Neural crest cell (in vitro differentiated cells): ENCODE data around the gene IP6K3. TPM values are rescaled to one million over a fixed set of nuclear protein-coding genes. Genes with fewer than 3 reads are reported as not detected.

Experiments
- DNase-seq: peaks from one replicate; pipeline ENCODE4 v3.0.0; 2021; ENCODE audit warnings: low read depth, mixed read lengths, low spot score
- H3K27ac Mint-ChIP-seq: one replicate; pipeline ENCODE4 v1.8.0; 2021; ENCODE audit warnings: mild to moderate bottlenecking, mixed read lengths; ENCODE audit not compliant: unreplicated experiment
- H3K27me3 Mint-ChIP-seq: 2 replicates; pipeline ENCODE4 v1.8.0; 2021; ENCODE audit warnings: low read depth, mild to moderate bottlenecking, mixed read lengths
- H3K36me3 Mint-ChIP-seq: 2 replicates; pipeline ENCODE4 v1.8.0; 2021; ENCODE audit warnings: low read depth, mild to moderate bottlenecking, mixed read lengths
- H3K4me1 Mint-ChIP-seq: 2 replicates; pipeline ENCODE4 v1.8.0; 2021; ENCODE audit warnings: mixed read lengths
- H3K4me3 Mint-ChIP-seq: one replicate; pipeline ENCODE4 v1.8.0; 2021; ENCODE audit warnings: mild to moderate bottlenecking, mixed read lengths
- H3K9me3 Mint-ChIP-seq: 2 replicates; pipeline ENCODE4 v1.8.0; 2021; ENCODE audit warnings: mixed read lengths
- total RNA-seq: library from RNA; stranded (reverse); gene quantifications from 2 replicates; pipeline ENCODE4 v1.2.1, GENCODE V29; 2021
- TF ChIP-seq, protein P1 (sequence below): fragments of 200-600 bp; sonication (generic); conservative IDR thresholded peaks from 2 replicates; pipeline ENCODE4 v1.5.0; 2021; ENCODE audit warnings: antibody characterized with exemption, mild to moderate bottlenecking

The IP6K3 gene
- total RNA-seq, 1 donor from 2014 or later, result 0.72 TPM

GRCh38 chr6:33686981-33687975 is 59.4 kb downstream of the IP6K3 start:
- peaks cover 3% of the 10 kb centered on the region for H3K36me3 Mint-ChIP-seq
- peaks cover 7% of the 10 kb centered on the region for H3K4me1 Mint-ChIP-seq
- no peaks in the 10 kb centered on the region for H3K9me3 Mint-ChIP-seq
- TF ChIP-seq, protein P1, sequence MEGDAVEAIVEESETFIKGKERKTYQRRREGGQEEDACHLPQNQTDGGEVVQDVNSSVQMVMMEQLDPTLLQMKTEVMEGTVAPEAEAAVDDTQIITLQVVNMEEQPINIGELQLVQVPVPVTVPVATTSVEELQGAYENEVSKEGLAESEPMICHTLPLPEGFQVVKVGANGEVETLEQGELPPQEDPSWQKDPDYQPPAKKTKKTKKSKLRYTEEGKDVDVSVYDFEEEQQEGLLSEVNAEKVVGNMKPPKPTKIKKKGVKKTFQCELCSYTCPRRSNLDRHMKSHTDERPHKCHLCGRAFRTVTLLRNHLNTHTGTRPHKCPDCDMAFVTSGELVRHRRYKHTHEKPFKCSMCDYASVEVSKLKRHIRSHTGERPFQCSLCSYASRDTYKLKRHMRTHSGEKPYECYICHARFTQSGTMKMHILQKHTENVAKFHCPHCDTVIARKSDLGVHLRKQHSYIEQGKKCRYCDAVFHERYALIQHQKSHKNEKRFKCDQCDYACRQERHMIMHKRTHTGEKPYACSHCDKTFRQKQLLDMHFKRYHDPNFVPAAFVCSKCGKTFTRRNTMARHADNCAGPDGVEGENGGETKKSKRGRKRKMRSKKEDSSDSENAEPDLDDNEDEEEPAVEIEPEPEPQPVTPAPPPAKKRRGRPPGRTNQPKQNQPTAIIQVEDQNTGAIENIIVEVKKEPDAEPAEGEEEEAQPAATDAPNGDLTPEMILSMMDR, result no peak
- peaks cover 2% of the 10 kb centered on the region for H3K27me3 Mint-ChIP-seq
- DNase-seq, result no peak
- no peak overlapping the region for H3K4me3 Mint-ChIP-seq
- no peak overlapping the region for H3K27ac Mint-ChIP-seq

GRCh38 chr6:33686225-33686924 is 60.3 kb downstream of the IP6K3 start:
- peak overlapping the region; percentile 50 for H3K27ac Mint-ChIP-seq
- H3K9me3 Mint-ChIP-seq, result no peaks in the 10 kb centered on the region
- H3K27me3 Mint-ChIP-seq, result peaks cover 2% of the 10 kb centered on the region
- TF ChIP-seq, protein P1, result no peak
- H3K36me3 Mint-ChIP-seq, result peaks cover 3% of the 10 kb centered on the region
- H3K4me1 Mint-ChIP-seq, result peaks cover 7% of the 10 kb centered on the region
- DNase-seq, result no peak
- H3K4me3 Mint-ChIP-seq, result no peak overlapping the region

GRCh38 chr6:33685411-33686224 is 61.1 kb downstream of the IP6K3 start:
- DNase-seq, result no peak
- H3K9me3 Mint-ChIP-seq, result no peaks in the 10 kb centered on the region
- peaks cover 3% of the 10 kb centered on the region for H3K36me3 Mint-ChIP-seq
- H3K4me1 Mint-ChIP-seq, result peaks cover 7% of the 10 kb centered on the region
- TF ChIP-seq, protein P1, result no peak
- peaks cover 2% of the 10 kb centered on the region for H3K27me3 Mint-ChIP-seq
- H3K4me3 Mint-ChIP-seq, result no peak overlapping the region
- peak overlapping the region; percentile 50 for H3K27ac Mint-ChIP-seq

- Mint-ChIP-seq H3K27ac (no peak overlapping the region), H3K36me3 (peaks cover 3% of the 10 kb centered on the region), H3K4me1 (peaks cover 7% of the 10 kb centered on the region), H3K4me3 (no peak overlapping the region), H3K27me3 (peaks cover 2% of the 10 kb centered on the region), H3K9me3 (no peaks in the 10 kb centered on the region)
- TF ChIP-seq, protein P1, result no peak
- no peak for DNase-seq
Observed at GRCh38 chr6:33684983-33685382, 61.7 kb downstream of the IP6K3 start.

GRCh38 chr6:33684428-33684896 is 62.2 kb downstream of the IP6K3 start:
- no peak for DNase-seq
- peaks cover 7% of the 10 kb centered on the region for H3K4me1 Mint-ChIP-seq
- no peak overlapping the region for H3K4me3 Mint-ChIP-seq
- H3K9me3 Mint-ChIP-seq, result no peaks in the 10 kb centered on the region
- peaks cover 2% of the 10 kb centered on the region for H3K27me3 Mint-ChIP-seq
- H3K36me3 Mint-ChIP-seq, result peaks cover 5% of the 10 kb centered on the region
- TF ChIP-seq, protein P1, result no peak
- H3K27ac Mint-ChIP-seq, result no peak overlapping the region
